ENCODE measurements around the gene REXO4. TPM values are rescaled to one million over a fixed set of nuclear protein-coding genes. Genes with fewer than 3 reads are reported as not detected.

REXO4 gene
- polyA plus RNA-seq, 12 donors: 26.6 to 54.5 (median 30.4) TPM; not detected in 1

DNA sequence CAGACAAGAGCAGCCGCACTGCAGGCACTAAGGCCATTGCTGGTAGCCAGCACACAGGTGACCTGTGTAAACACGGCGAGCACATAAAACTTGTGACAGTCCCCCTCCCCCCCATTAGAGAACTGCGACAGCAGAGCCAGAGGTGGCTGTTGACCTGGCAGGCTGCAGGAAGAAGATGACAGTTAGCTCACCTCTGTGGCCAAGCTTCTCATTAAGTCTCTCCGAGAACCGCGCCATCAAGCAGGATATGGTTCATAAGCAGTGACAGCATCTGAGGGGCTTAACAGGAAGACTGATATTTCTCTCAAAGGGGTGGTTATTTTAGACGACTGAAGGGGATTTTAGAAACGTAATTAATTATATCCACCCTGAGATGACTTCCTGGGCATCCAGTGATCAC lies 47.1 kb downstream of the REXO4 start:
- no peak for DNase-seq

GRCh38 chr9:133369933-133370332 lies 47.9 kb downstream of the REXO4 start:
- DNase-seq: no peak

DNA sequence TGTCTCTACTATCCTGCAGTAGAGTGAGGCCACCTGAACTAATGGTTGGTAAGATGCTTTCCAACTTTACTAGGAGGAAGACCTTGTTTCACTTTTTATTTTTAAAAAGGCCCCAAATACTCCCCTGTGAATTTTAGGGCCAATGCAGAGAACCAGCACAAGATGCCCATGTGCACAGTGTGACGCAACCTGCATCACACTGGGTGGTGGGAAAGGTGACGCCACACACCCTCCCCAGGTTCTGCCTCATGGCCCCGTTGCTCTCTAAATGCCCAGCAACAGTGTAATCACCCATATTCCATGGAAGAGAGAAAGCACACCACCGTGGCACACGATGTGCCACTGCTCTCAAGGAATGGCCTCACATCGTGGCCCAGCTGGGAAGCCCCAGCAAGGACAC lies 48.4 kb downstream of the REXO4 start:
- DNase-seq: no peak

DNA sequence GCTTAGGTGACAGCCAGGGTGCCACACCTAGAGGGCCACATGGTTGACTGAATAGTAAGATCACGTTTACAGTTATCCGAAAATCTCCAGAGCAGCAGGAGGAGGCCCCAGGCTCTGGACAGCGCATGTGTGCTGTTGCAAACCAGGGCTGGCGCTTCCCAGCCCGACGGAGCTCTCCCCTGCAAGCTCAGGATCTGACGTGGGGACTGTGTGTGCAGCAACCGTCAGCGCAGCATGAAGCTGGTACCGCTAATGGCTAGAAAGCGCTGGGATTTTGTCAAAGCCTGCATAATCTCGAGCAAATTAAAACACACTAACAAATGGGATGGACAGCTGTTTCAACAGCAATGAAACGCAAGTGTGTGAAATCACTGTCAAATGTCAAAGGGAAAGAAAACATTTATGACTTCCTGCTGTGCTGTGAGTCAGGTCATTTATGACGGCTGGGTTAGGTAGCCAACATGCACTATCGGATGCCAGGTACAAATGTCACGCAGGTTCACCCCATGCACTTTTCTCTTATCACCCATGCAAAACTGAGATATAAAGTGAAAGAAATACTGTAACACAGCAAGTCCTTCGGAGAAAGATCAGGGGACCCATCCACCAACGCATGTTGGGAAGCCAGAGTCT lies 49.4 kb downstream of the REXO4 start:
- DNase-seq: no peak

DNA sequence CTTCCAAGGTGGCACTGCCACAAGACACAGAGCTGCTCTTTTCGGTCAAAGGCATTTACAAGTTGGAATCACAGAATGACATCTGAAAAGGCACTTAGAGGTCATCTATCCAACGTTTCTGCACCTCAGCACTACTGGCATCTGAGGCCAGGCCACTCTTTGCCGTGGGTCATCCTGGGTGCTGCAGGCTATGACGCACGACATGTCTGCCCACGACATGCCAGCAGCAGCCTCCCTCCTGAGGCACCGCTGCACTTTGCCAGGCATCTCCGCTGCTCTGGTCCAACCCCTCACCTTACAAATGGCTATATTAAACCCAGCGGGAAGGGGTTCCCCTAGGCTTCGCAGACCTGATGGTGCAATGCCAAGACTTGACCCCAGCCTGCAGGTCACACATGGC lies 50.0 kb downstream of the REXO4 start:
- no peak for DNase-seq

- DNase-seq: no peak
These were observed 50.6 kb downstream of the REXO4 start for GRCh38 chr9:133367221-133367620.

- no peak for DNase-seq
These were observed 51.4 kb downstream of the REXO4 start for GRCh38 chr9:133366435-133366834.

DNA sequence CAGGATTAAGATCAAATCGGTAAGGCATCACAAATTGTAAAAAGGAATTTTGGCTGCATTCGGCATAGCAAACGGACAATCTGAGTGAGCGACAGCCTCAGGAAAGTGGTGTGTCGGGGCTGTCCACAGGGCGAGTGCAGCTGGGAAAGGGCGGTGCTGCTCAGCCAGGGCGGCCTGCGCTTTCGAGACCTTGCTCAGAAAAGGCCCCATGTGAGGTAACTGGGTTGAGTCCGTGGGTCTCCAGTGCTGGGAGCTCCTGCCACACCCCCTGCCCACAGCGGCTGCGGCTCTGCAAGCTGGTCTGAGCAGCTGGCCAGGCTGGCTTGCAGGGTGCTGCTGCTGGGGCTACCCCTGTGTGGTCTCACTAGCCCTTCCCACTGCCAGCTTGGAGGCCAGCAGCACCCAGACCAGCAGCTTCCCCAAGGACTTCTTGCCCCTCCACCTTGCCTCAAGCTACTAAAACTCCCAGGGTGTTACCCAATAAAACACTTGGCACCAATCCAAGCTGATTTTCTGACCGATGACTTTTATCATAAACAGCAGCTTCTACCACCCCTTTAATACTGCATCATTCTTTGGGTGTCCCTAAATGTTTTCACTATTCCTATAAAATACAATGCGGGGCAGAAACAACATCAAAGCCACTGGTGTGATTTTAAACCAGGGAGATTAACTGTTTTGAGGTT lies 55.3 kb downstream of the REXO4 start:
- no peak for DNase-seq

DNA sequence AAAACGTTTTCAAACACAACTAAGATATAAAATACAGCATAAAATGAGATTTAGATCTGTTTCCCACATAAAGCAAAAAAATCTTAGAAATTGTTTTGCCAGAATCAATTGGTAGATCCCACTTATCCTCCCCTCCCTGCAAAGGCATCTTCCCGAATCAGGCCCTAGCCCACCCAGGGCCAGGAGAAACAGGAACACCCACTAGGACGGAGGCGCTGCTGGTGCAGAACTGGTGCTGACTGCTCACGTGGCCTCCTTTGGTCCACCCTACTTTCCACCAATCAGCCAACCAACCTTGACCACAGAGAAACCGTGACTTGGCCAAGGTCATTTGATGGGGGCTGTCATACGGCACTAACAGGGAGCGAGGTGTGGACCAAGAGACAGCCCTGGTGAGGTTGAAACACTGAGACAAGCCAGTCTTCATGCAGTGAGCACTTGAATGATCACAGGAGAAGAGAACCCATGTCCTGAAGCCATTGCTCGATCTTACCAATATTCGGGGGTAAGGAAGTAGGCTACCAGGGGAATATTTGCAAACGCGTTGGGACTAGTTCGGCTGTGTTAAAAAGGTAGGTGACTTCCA lies 56.2 kb downstream of the REXO4 start:
- DNase-seq: no peak

DNA sequence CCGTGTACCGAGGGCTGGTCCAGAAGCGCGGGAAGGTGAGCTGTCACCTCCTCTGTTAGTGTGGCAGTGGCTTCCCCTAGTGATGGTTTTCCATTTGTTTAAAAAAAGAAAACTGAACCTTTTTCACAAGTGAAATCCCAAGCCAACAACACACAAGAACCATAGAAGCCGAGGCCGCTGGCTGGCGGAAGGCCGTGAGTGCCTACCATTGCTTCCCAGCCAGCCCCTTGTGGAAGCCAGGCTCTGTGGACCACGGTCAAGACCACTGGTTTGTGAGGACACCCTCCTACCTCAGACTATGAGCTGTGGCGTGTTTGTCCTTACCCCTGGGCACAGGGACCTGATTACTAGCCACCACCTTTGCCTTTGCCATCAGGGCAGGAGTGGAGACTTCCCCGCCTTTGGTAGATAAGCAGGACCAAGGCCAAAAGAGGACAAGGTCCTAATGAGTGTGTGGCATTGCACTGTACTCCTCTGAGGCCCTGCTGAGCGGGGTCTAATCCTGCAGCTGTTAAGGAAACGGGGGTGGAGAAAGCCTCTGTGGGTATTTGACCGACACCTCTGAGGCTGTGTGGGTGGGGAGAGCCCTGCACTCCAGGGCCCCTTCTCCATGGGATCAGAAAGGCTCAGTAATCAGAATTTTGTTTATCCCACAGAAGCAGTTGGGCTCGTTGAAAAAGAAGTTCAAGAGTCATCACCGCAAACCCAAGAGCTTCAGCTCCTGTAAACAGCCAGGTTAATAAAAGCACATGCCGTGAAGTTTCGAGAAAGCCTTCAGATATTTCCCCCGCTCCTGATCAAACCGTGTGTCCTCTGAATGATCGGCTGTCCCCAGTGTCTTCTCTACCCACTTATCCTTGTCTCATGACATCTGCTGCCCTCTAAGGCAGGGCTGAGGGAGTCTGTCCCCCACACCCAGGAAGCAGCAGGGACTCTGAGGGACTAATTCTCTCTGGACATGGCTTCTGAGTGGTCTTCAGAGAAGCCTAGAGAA lies 57.1 kb downstream of the REXO4 start:
- DNase-seq: no peak

DNA sequence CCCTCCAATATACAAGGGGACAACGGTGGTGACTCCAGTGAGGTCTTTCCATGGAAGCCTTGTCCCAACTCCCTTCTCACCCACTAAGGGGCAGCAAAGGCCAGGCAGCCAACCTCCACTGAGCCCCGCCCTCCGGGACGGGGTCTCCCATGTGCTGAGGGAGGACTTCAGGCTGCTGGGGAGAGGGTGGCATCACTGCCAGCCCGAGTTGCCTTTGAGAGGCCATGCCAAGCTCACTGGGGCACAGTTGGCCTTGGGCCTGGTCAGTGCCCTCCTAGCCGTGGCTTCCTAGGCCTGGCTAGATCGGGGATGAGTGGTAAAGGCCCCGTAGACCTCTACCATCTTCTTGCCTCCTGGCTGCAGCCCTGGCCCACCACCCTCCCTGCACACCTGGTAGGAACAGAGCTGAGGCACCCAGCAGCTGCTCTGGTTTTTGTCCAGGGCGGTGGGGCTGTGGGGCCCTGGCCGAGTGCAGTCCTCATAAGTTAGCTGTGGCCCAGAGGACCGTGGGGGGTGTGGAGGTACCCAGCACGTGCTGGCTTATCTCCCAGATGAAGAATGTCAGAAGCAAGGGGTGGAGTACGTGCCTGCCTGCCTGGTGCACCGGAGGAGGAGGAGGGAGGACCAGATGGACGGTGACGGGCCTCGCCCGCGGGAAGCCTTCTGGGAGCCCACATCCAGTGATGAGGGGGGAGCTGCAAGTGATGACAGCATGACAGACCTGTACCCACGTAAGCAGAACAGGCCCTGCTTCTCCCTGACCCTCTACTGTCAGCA lies 58.2 kb downstream of the REXO4 start:
- no peak for DNase-seq

DNA sequence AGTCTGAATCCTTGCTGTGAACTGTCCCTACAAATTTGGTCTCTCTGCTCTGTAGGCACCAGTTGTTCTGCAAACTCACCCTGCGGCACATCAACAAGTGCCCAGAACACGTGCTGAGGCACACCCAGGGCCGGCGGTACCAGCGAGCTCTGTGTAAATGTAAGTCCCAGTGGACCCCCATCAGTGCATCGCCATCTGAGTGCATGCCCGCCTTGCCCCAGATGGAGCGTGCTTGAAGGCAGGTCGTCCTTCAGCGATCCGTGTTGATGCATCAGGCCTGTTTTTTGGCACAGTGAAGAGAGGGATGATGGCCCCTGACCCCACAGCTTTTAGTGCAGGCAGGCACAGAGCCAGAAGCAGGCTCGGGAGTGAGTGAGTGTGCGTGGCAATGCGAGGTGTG lies 60.2 kb downstream of the REXO4 start:
- DNase-seq: no peak

DNA sequence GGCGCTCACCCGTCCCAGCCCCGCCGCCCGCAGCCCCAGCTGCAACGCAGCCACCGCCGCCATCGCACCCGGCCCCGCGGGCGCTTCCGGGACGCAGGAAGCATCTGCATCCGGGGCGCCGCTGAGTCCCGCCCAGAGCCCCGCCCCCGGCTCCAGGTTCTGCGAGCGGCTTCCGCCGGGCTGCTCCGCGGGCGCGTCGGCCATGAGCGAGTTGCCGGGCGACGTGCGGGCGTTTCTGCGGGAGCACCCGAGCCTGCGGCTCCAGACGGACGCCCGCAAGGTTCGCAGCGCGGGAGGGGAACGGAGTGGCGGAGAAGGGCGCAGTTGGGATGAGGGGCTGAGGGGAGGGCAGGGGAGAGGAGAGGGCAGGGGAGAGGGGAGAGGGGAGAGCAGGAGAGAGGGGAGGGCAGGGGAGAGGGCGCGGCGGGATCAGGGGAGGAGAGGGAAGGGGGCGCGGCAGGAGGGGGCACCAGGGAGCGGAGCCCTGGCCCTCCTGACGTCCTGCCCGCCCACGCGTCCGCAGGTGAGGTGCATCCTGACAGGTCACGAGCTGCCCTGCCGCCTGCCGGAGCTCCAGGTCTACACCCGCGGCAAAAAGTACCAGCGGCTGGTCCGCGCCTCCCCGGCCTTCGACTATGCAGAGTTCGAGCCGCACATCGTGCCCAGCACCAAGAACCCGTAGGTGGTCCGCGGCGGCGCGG lies 61.3 kb downstream of the REXO4 start, which contains the start of the genes SURF1 and SURF2:
Gene SURF1, minus strand, starts transcription at position 97 of the 701 bp plus-strand sequence. Its CDS starts 34 bp downstream, at position 63.
Gene SURF2, plus strand, starts transcription at position 160 of the 701 bp plus-strand sequence. Its CDS starts 43 bp downstream, at position 203.
- DNase-seq: peak; percentile 85

Other genes starting within 250 kb of the REXO4 start
- gene OBP2B, start 208.8 kb downstream of the REXO4 start, polyA plus RNA-seq (ENCODE audit: insufficient read length in 12 of 12): under 1 TPM in 1 of 12 donors, not detected in 11; 0.17 TPM
- gene ABO, start 142.8 kb downstream of the REXO4 start, polyA plus RNA-seq (ENCODE audit: insufficient read length in 12 of 12): 10 to 100 TPM in 1 of 12 donors, 1 to 10 TPM in 8, under 1 TPM in 2, not detected in 1; 0.57 to 28.3 (median 2.6) TPM
- gene SURF6, start 81.8 kb downstream of the REXO4 start, polyA plus RNA-seq (ENCODE audit: insufficient read length in 12 of 12): 10 to 100 TPM in 11 of 12 donors, not detected in 1; 14.3 to 32.6 (median 18.6) TPM
- gene MED22, start 69.9 kb downstream of the REXO4 start, polyA plus RNA-seq (ENCODE audit: insufficient read length in 12 of 12): 10 to 100 TPM in 11 of 12 donors, not detected in 1; 18.8 to 27.5 (median 21.7) TPM
- 1,000 to 10,000 TPM in 11 of 12 donors, not detected in 1; 2,000 to 2,688 (median 2,248) TPM for gene RPL7A, start 69.8 kb downstream of the REXO4 start, polyA plus RNA-seq (ENCODE audit: insufficient read length in 12 of 12)
- 10 to 100 TPM in 11 of 12 donors, not detected in 1; 17.6 to 37.0 (median 29.9) TPM for gene SURF1, start 61.5 kb downstream of the REXO4 start, polyA plus RNA-seq (ENCODE audit: insufficient read length in 12 of 12)
- gene SURF2, start 61.5 kb downstream of the REXO4 start, polyA plus RNA-seq (ENCODE audit: insufficient read length in 12 of 12): 10 to 100 TPM in 7 of 12 donors, 1 to 10 TPM in 3, not detected in 2; 7.6 to 18.1 (median 11.1) TPM
- 100 to 1,000 TPM in 6 of 12 donors, 10 to 100 TPM in 5, not detected in 1; 87.0 to 138 (median 100) TPM for gene SURF4, start 42.0 kb downstream of the REXO4 start, polyA plus RNA-seq (ENCODE audit: insufficient read length in 12 of 12)
- 1 to 10 TPM in 8 of 12 donors, under 1 TPM in 2, not detected in 2; 0.82 to 3.0 (median 1.8) TPM for gene STKLD1, start 41.6 kb downstream of the REXO4 start, polyA plus RNA-seq (ENCODE audit: insufficient read length in 12 of 12)
- 1 to 10 TPM in 11 of 12 donors, not detected in 1; 4.2 to 8.4 (median 5.5) TPM for gene ADAMTS13, start 4.4 kb upstream of the REXO4 start, polyA plus RNA-seq (ENCODE audit: insufficient read length in 12 of 12)
- 10 to 100 TPM in 11 of 12 donors, not detected in 1; 10.4 to 22.4 (median 13.1) TPM for gene CACFD1, start 42.0 kb upstream of the REXO4 start, polyA plus RNA-seq (ENCODE audit: insufficient read length in 12 of 12)
- 1 to 10 TPM in 7 of 12 donors, under 1 TPM in 3, not detected in 2; 0.87 to 1.6 (median 1.1) TPM for gene SLC2A6, start 61.1 kb upstream of the REXO4 start, polyA plus RNA-seq (ENCODE audit: insufficient read length in 12 of 12)
- 10 to 100 TPM in 11 of 12 donors, not detected in 1; 18.1 to 68.0 (median 49.3) TPM for gene MYMK, start 106.9 kb upstream of the REXO4 start, polyA plus RNA-seq (ENCODE audit: insufficient read length in 12 of 12)
- gene ADAMTSL2, start 116.7 kb upstream of the REXO4 start, polyA plus RNA-seq (ENCODE audit: insufficient read length in 12 of 12): 1 to 10 TPM in 10 of 12 donors, not detected in 2; 2.3 to 4.6 (median 2.6) TPM
- gene FAM163B, start 191.4 kb upstream of the REXO4 start, polyA plus RNA-seq (ENCODE audit: insufficient read length in 12 of 12): under 1 TPM in 3 of 12 donors, not detected in 9; 0.15 to 0.24 (median 0.19) TPM
- 1 to 10 TPM in 1 of 12 donors, under 1 TPM in 9, not detected in 2; 0.39 to 1.0 (median 0.59) TPM for gene DBH, start 218.4 kb upstream of the REXO4 start, polyA plus RNA-seq (ENCODE audit: insufficient read length in 12 of 12)

Measured in muscle of arm (tissue), 12 donors.